Progenitor cell of endocrine pancreas (in vitro differentiated cells): Measurements from ENCODE around the gene HOXB4. TPM values are rescaled to one million over a fixed set of nuclear protein-coding genes. Genes with fewer than 3 reads are reported as not detected.

Source experiments
- DNase-seq: peaks from one replicate; pipeline ENCODE4 v3.0.0; 2021; ENCODE audit warnings: low spot score; ENCODE audit not compliant: unreplicated experiment
- H3K27ac Mint-ChIP-seq: 2 replicates; pipeline ENCODE4 v1.8.0; 2021; ENCODE audit warnings: mild to moderate bottlenecking, moderate library complexity, mixed read lengths
- H3K27me3 Mint-ChIP-seq: 2 replicates; pipeline ENCODE4 v1.8.0; 2021; ENCODE audit warnings: mixed read lengths
- H3K36me3 Mint-ChIP-seq: 2 replicates; pipeline ENCODE4 v1.8.0; 2022; ENCODE audit warnings: mixed read lengths; ENCODE audit not compliant: insufficient read depth
- H3K4me1 Mint-ChIP-seq: 2 replicates; pipeline ENCODE4 v1.8.0; 2021; ENCODE audit warnings: low read depth, mixed read lengths
- H3K4me3 Mint-ChIP-seq: 2 replicates; pipeline ENCODE4 v1.8.0; 2021; ENCODE audit warnings: low read depth, mild to moderate bottlenecking, moderate library complexity, mixed read lengths
- H3K9me3 Mint-ChIP-seq: 2 replicates; pipeline ENCODE4 v1.8.0; 2021; ENCODE audit warnings: low read depth, mixed read lengths
- total RNA-seq: library from RNA; stranded (reverse); gene quantifications from 2 replicates; pipeline ENCODE4 v1.2.1, GENCODE V29; 2021
- TF ChIP-seq, protein P1 (sequence below): fragments of 200-600 bp; sonication (generic); IDR thresholded peaks from one replicate; pipeline ENCODE4 v1.5.0; 2021; ENCODE audit warnings: antibody characterized with exemption, mild to moderate bottlenecking; ENCODE audit not compliant: unreplicated experiment

The HOXB4 gene
- total RNA-seq, 1 donor from 2014 or later = 3.4 TPM

DNA sequence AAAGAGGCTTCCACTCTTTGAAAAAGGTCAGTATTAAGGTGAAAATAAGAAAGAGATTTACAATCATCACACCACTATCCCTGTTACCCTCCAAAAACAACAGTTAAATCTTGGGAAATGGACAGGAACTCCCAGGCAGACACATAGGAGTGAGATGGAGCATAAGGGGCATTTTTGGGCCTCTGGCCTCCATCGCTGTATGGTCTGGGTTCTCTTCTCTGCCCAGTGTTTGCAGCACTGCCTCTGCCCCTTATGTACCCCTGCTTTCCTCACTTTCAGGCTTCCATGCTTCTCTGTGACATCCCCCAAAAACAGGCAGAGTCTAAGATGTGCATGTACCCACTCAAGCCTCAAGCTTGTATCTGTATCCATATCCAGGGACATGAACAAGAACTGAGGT lies 32.6 kb downstream of the HOXB4 start:
- Mint-ChIP-seq H3K9me3 (no peaks in the 10 kb centered on the region), H3K27ac (peak overlapping the region; percentile 51), H3K4me3 (peak overlapping the region; percentile 81), H3K4me1 (peaks cover 39% of the 10 kb centered on the region), H3K27me3 (peaks cover 85% of the 10 kb centered on the region), H3K36me3 (peaks cover 10% of the 10 kb centered on the region)
- no peak for DNase-seq
- TF ChIP-seq, protein P1, sequence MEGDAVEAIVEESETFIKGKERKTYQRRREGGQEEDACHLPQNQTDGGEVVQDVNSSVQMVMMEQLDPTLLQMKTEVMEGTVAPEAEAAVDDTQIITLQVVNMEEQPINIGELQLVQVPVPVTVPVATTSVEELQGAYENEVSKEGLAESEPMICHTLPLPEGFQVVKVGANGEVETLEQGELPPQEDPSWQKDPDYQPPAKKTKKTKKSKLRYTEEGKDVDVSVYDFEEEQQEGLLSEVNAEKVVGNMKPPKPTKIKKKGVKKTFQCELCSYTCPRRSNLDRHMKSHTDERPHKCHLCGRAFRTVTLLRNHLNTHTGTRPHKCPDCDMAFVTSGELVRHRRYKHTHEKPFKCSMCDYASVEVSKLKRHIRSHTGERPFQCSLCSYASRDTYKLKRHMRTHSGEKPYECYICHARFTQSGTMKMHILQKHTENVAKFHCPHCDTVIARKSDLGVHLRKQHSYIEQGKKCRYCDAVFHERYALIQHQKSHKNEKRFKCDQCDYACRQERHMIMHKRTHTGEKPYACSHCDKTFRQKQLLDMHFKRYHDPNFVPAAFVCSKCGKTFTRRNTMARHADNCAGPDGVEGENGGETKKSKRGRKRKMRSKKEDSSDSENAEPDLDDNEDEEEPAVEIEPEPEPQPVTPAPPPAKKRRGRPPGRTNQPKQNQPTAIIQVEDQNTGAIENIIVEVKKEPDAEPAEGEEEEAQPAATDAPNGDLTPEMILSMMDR = no peak

DNA sequence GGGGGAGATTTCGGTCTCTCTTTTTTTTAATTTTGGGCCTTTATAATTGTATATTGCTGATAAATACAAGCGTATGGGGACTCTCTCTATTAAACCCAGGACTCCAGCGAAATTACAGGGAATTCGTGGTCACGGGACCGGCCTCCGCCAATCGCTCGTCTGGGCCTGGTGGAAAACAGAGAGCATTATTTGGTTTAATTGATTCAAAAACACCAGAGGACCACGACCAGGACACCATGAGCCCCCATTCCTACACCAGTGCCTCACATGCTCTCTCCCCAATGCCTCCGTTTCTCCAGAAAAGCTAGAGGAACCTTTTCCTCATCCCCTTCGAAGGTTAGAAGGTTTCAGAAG lies 33.2 kb downstream of the HOXB4 start, which contains the start of gene HOXB2:
Gene HOXB2 (minus strand): TSS at position 88 of the 354 bp plus-strand sequence. CDS start 198 bp downstream, outside the sequence.
- H3K27ac Mint-ChIP-seq = peak within 1 kb of the TSS; percentile 97

DNA sequence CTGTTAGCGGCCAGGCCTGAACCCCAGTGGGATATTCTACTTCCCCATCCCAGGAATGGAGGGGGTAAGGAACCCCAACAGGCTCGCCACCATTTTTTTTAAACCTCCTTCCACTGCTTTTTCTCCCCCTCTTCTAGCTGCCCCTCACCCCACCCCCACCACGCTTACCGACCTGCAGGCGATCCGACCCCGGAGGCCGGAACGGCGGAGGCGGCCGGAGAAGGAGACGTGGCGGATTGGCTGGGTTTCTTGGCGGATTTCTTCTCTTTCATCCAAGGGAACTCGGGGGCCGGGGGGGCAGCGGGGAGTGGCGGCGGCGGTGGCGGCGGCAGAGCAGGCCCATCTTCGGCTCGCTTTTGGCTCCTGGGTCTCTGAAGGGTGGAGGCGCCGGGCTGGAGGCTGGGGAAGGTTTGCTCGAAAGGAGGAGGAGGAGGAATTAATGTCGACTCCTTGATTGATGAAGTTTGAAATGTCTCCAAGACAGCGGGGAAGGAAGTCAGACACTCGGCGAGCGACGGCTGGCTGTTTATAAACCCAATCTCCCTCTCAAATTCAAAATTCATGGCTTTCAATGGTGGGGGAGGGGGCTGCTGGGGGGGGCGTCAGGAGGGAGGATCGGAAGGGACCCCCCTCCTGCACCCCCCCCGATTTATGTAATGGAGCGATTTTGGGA lies 33.7 kb downstream of the HOXB4 start:
- DNase-seq = no peak
- no peaks in the 10 kb centered on the region for H3K9me3 Mint-ChIP-seq
- H3K36me3 Mint-ChIP-seq = peaks cover 6% of the 10 kb centered on the region
- H3K4me3 Mint-ChIP-seq = peak overlapping the region; percentile 81
- peaks cover 86% of the 10 kb centered on the region for H3K27me3 Mint-ChIP-seq
- TF ChIP-seq, protein P1 = no peak
- peak overlapping the region; percentile 97 for H3K27ac Mint-ChIP-seq
- H3K4me1 Mint-ChIP-seq = peaks cover 38% of the 10 kb centered on the region

More for the DNA sequence above, 33.2 kb downstream of the HOXB4 start, which contains the start of gene HOXB2:
- no peaks in the 10 kb centered on the region for H3K9me3 Mint-ChIP-seq
- no peak for DNase-seq
- peaks cover 38% of the 10 kb centered on the region for H3K4me1 Mint-ChIP-seq
- H3K36me3 Mint-ChIP-seq = peaks cover 8% of the 10 kb centered on the region
- H3K27me3 Mint-ChIP-seq = peaks cover 86% of the 10 kb centered on the region
- TF ChIP-seq, protein P1 = no peak
- H3K4me3 Mint-ChIP-seq = peak within 1 kb of the TSS; percentile 81

DNA sequence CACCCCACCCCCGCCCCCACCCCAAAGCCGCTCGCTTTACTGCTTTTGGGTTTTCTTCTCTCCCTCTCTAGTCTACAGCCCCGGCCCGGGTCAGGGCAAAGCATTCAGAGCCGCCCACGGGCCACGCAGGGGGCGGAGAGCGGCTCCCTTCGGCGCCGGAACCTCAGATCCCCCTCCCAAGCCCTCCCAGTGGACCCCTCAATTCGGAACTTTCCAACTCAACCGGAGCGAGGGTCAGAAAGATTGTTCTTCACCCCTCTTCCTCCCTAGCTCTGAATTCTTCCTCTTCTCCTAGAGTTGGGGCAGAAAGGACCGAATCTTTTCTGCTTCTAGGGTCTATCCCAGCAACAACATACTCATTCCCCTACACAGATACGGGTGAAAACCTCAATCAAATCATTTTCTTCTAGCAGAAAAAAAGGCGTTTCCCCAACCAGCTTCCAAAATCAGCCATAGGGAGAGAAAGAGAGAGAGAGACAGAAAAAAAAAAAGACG lies 34.2 kb downstream of the HOXB4 start:
- Mint-ChIP-seq H3K27me3 (peaks cover 86% of the 10 kb centered on the region), H3K36me3 (peaks cover 4% of the 10 kb centered on the region), H3K9me3 (no peaks in the 10 kb centered on the region), H3K4me3 (peak overlapping the region; percentile 81), H3K27ac (peak overlapping the region; percentile 97), H3K4me1 (peaks cover 38% of the 10 kb centered on the region)
- TF ChIP-seq, protein P1 = no peak
- no peak for DNase-seq

DNA sequence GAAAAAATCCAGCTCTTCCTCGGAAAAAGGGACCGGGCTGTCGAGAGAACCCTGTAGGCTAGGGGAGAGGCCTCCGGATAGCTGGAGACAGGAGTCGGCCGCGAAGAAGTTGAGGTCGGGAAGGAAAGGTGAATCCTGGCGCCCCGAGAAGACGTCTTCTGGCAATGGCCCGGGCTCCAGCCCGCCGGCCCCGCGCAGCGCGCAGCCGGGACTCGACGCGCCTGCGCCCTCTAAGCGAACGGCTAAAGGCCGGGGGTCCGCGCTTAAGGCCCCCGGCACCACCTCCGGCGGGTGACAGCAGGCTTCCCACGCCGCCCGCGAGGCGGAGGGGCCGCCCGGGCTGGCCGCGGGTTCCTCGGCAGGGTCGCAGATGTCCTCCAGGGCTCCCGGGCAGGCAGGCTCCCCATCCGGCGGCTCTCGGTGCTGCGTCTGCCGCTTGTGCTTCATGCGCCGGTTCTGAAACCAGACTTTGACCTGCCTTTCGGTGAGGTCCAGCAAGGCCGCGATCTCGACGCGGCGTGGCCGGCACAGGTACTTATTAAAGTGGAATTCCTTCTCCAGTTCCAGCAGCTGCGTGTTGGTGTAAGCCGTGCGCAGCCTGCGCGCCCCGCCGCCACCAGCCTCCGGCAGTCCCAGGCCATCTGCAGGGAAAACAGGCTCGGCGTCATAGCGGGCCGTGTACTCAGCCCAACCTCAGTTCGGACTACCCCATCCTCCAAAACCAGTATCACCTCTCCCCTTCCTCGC lies 34.9 kb downstream of the HOXB4 start:
- Mint-ChIP-seq H3K27ac (peak overlapping the region; percentile 97), H3K36me3 (peaks cover 4% of the 10 kb centered on the region), H3K9me3 (no peaks in the 10 kb centered on the region), H3K4me3 (peak overlapping the region; percentile 85), H3K4me1 (peaks cover 37% of the 10 kb centered on the region), H3K27me3 (peaks cover 82% of the 10 kb centered on the region)
- DNase-seq = peak; percentile 39
- TF ChIP-seq, protein P1 = peak; percentile 43
